ENCODE data around the gene NUFIP1. TPM values are rescaled to one million over a fixed set of nuclear protein-coding genes. Genes with fewer than 3 reads are reported as not detected.

The NUFIP1 gene
- total RNA-seq, 1 experiment from 2014 or later = 17.1 TPM

DNA sequence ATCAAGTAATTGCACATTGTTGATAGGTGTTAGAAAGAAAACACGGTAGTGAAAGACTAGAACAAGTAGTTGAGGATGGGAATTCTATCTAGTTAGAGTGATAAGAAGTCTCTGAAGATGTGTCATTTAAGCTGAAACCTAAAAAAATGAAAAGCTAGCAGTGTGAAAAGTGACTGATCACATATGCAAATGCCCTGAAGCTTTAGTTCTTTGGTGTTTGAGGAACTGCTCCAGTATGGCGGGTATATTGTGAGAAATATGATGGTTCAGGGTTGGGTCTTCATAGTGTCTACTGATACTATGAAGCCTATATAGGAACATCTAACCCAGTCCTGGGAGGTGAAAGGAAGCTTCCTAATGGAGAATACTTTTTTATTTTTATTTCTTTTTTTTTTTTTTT lies 45.1 kb upstream of the NUFIP1 start:
- Mint-ChIP-seq H3K27me3 (ENCODE audit: low read depth) (no peaks in the 10 kb centered on the region), H3K27ac (no peak overlapping the region), H3K4me3 (no peak overlapping the region), H3K9me3 (no peaks in the 10 kb centered on the region), H3K4me1 (peaks cover 2 to 9% of the 10 kb centered on the region in 2 experiments; a peak in 1 of 4 replicates), H3K36me3 (ENCODE audit: insufficient read depth in 1 of 3, low read depth in 3 of 3) (peaks cover 0 to 10% (median 4%) of the 10 kb centered on the region in 3 experiments; a peak in 4 of 7 replicates)
- no peak overlapping the region for H4K8ac ChIP-seq (replicated peaks; ENCODE audit: insufficient read length, low read depth, low read length)
- TF ChIP-seq, protein P1, sequence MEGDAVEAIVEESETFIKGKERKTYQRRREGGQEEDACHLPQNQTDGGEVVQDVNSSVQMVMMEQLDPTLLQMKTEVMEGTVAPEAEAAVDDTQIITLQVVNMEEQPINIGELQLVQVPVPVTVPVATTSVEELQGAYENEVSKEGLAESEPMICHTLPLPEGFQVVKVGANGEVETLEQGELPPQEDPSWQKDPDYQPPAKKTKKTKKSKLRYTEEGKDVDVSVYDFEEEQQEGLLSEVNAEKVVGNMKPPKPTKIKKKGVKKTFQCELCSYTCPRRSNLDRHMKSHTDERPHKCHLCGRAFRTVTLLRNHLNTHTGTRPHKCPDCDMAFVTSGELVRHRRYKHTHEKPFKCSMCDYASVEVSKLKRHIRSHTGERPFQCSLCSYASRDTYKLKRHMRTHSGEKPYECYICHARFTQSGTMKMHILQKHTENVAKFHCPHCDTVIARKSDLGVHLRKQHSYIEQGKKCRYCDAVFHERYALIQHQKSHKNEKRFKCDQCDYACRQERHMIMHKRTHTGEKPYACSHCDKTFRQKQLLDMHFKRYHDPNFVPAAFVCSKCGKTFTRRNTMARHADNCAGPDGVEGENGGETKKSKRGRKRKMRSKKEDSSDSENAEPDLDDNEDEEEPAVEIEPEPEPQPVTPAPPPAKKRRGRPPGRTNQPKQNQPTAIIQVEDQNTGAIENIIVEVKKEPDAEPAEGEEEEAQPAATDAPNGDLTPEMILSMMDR (conservative IDR thresholded peaks at IDR 0.05) = no peak
- no peak for DNase-seq
- H3K56ac ChIP-seq (ENCODE audit: insufficient read length, low read depth, low read length) = no peak overlapping the region
- no CpG with 5 or more reads among the region's 2 CpGs for WGBS (ENCODE audit: extremely low coverage, insufficient read length, low lambda C conversion rate)
- no peak overlapping the region for H4K5ac ChIP-seq (ENCODE audit: insufficient read length, low read depth, low read length)
- H3K4ac ChIP-seq (ENCODE audit: low read depth, low read length) = no peak overlapping the region
- no peak overlapping the region for H2BK20ac ChIP-seq (ENCODE audit: low read depth, low read length, poor library complexity, severe bottlenecking)
- no peak overlapping the region for H3K9ac ChIP-seq (ENCODE audit: extremely low read depth, insufficient read length, low read length)
- H2BK15ac ChIP-seq (ENCODE audit: low read depth, low read length) = no peak overlapping the region
- no peaks in the 10 kb centered on the region for H3K4me1 ChIP-seq (ENCODE audit: insufficient read depth, low read length)
- H2BK120ac ChIP-seq (ENCODE audit: low read depth, low read length, poor library complexity, severe bottlenecking) = no peak overlapping the region
- no peak overlapping the region for H2BK5ac ChIP-seq (ENCODE audit: insufficient read length, low read length)
- H3K23me2 ChIP-seq (ENCODE audit: insufficient read length, low read depth, low read length, poor library complexity, severe bottlenecking) = no peaks in the 10 kb centered on the region
- peaks cover 1% of the 10 kb centered on the region; the same call in 1 of the 2 replicates for H3K27me3 ChIP-seq (ENCODE audit: insufficient read depth, low read length)
- no peak overlapping the region for H3K23ac ChIP-seq (ENCODE audit: insufficient read length, low read depth, low read length)
- no peak overlapping the region for H3K18ac ChIP-seq (ENCODE audit: insufficient read length, low read depth, low read length)
- H3K79me2 ChIP-seq (ENCODE audit: insufficient read depth, low read length) = no peaks in the 10 kb centered on the region
- no peak overlapping the region for H3K4me2 ChIP-seq (ENCODE audit: insufficient read depth, insufficient read length, low read length)
- H2AFZ ChIP-seq (ENCODE audit: low read length) = no peak overlapping the region
- H3K79me1 ChIP-seq (ENCODE audit: insufficient read depth, low read depth, low read length, poor library complexity, severe bottlenecking) = no peaks in the 10 kb centered on the region
- H4K91ac ChIP-seq (ENCODE audit: insufficient read length, low read depth, low read length) = no peak overlapping the region
- no peak overlapping the region for H3K27ac ChIP-seq (ENCODE audit: insufficient read length, low read depth, low read length)
- H2BK12ac ChIP-seq (ENCODE audit: insufficient read length, low read depth, low read length) = no peak overlapping the region
- no peak overlapping the region for H3T11ph ChIP-seq (ENCODE audit: low read length)
- H4K20me1 ChIP-seq (ENCODE audit: control insufficient read depth, insufficient read depth, insufficient read length) = no peaks in the 10 kb centered on the region
- H2AK5ac ChIP-seq (ENCODE audit: insufficient read length, low read length) = no peak overlapping the region
- H3K14ac ChIP-seq (ENCODE audit: insufficient read depth, low read length) = no peak overlapping the region
- H3K9me3 ChIP-seq (ENCODE audit: control insufficient read depth, low read depth, low read length) = no peaks in the 10 kb centered on the region
